GM19372 (cell line): ENCODE measurements around the gene RNF223.
"Not testable (repeated sequence)": the region's sequence is repeated elsewhere in the genome, so short reads cannot be mapped to it uniquely, and the experiment has no call there.

Source experiments
- ATAC-seq: cut with Tn5 transposase; IDR thresholded peaks from one replicate; pipeline ENCODE4 v1.9.1; 2021; ENCODE audit warnings: mild to moderate bottlenecking, low read depth, moderate library complexity; ENCODE audit not compliant: unreplicated experiment

RNF223 gene

DNA sequence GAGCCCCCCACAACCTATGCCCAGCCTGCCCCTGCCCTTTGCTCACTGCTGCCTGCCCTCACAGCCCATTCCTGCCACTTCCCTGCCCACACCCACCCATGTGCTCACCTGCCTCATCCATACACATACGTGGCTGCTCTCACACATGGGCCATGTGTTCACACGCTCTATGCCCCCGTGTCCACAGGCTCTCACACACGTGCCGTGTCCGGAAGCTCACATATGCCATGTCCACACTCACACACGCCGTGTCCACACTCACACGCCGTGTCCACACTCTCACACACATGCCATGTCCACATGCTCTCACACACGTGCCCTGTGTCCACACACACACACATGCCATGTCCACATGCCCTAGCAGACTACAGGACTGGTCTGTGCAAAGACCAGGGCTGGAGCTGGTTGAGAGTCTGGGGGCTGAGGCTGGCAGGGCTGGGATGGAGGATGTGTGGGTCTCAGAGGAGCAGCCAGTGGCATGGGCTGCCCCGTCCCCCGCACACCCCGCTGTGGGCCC lies 583 bp upstream of the RNF223 start:
- no peak for ATAC-seq

DNA sequence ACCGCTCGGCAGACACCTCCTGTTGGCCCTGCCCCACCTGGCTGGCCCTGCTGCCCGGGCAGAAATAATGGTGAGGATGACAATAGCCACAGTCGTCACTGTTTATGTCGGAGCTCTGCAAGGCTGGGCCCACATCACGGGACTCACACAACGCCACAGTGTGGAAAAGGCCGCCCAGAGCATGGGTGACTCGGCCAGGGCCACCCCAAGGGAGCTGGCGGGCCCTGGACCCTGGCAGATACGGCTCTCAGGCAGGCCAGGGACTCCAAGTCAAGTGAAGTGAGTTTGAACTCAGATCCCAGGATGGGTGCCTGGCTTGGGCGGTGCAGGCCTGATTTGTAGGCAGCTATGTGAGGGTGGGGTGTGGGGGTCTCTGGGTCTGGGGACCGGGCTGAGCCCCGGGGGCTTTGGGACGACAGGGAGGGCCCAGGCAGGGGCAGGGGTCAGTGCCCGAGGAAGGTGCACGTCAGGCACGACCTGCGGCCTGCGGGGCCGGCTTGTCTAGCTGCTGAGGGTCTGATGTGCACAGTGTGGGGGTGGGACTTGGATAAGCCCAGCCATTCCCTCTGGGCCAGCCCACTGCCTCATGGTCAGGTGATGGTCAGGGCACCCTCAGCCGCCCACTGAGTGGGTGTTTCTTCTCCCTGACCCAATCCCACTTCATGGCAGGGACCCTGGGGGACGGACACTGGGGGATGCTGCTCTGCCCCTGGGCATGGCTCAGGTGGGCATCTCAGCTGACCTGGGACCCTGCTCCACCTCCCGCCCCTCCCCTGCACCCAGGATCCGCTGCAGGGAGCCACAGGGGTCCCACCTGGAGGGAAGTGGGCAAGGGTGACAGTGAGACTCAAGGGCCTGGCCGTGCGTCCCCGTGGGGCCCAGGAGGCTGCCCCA lies 1.0 kb downstream of the RNF223 start:
- no peak for ATAC-seq

DNA sequence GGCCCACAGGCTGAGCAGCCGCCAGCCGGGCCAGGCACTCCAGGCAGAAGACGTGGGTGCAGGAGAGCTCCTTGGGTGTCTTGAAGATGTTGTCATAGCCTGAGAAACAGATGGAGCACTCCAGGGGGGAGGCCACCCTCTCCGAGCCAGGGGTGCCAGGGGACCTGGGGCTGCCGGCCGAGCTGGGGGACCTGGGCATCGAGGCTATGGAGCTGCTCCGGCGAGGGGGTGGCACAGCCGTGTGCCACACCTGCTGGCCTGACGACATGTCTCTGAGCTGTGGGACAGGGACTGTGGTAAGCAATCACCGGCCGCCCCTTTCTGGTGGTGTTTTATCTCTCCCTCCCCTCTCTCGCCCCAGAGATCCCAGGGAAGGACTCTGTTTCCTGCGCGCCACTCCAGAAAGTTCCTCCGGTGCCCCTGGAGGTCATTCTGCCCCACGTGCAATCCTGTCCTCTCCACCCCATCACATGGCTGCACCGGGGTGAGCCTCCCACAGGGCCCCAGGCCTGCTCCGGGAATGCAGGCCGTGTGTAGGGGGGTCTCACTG lies 1.7 kb downstream of the RNF223 start:
- no peak for ATAC-seq

DNA sequence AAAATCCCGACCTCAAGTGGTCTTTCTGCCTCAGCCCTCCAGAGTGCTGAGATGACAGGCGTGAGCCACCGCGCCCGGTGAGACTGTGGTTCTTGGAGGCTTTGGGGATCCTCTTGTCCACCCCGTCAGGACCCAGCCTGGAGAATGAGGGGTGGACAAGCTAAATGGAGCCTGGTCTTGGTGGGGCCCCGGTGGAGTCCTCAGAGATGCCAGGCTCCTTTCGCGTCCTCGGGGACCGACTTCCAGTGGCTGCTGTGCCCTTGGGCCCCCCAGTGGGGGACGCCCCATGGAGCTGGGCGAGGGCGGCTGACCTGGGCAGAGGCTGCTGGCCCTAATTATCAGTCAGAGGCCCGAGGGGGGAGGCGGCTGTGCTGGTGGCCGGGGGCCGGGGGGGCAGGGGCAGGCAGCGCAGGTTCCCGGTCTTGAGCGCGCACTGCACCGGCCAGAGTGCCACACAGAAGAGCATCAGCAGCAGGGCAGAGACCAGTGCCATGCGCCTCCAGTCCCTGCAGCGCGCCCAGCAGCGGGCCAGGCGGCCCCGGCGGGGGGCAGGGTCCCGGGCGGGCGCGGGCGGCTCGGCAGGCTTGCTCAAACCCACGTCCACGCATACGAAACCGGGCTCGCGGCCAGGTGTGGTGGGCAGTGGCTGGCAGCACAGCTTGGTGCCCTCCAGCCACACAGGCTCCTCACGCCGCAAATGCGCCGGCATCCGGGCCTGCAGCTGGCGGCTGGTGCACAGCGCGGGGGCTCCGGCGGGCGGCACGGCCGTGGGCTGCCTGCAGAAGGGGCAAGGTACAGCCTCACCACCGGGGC lies 2.4 kb downstream of the RNF223 start:
- ATAC-seq = no peak

DNA sequence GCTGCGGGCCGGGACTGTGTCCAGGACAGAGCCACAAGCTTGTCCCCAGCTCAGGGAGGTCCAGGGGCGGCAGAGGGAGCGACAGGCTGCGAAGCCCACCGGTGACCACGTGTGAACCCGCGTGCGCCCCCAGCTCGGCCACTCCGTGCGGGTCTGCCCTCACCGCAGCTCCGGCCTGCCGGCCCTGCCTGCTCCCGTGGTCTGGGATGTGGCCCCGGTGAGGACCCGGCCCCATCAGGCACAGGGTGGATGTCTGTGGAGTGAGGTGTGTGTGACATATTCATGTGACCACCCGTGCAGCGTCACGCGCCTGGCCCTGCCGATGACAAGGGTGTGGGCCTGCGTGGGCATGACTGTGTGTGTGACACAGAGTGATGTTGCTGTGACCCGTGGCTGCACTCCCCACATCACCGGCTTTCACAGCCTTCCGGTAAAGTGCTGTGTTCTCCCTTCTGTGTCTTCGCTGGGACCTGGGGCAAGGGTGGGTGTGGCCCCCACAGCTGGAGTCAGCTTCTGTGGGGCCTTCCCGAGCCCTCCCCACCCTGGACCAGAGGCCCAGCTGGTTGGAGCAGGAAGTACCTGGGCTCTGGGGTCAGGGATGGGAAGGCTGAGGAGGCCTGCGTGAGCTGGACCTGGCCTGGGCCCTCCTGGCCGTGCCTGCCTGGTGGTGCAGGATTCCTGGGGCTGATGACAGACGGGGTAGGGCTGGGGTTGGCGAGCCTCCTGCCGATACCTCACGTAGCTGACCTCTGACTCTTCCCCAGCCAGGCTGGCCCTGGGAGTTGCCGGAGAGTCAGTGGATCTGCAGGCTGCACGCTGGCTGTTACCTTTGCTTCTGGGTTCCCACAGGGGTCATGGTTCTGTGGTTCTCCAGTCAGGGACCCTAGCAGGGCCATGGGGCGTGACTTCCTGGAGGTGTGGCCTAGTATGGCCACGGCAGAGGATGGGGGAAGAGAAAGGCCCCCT lies 4.1 kb downstream of the RNF223 start:
- peak; percentile 4 for ATAC-seq

DNA sequence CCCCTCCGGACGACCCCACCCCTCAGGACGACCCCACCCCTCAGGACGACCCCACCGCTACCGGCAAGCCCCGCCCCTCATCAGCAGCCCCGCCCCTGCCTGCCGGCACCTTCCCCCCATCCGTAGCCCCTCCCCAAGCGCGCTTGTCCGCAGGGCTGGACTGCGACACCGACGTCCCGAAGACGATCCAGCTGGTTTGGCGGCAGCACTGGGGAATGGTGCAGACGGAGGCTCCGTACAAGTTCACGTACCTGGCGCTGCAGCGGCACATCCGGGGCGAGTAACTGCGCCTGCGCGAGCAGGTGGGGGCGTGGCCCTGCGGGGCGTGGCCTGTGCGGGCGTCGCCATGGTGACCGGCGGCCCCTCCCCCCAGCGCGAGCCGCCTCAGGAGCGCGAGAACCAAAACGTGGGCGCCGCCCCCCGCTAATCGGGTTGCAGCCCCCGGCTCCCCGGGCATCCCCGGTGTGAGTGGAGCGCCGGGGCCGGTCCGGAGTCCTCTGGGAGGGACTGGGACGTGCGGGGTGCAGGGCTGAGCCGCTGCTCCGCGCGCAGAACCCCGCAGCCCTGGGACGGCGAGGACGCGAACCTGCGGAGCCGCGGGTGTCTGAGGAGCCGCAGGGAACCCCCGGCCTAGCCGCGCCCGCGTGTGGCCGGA lies 4.9 kb downstream of the RNF223 start:
- ATAC-seq = peak; percentile 50

DNA sequence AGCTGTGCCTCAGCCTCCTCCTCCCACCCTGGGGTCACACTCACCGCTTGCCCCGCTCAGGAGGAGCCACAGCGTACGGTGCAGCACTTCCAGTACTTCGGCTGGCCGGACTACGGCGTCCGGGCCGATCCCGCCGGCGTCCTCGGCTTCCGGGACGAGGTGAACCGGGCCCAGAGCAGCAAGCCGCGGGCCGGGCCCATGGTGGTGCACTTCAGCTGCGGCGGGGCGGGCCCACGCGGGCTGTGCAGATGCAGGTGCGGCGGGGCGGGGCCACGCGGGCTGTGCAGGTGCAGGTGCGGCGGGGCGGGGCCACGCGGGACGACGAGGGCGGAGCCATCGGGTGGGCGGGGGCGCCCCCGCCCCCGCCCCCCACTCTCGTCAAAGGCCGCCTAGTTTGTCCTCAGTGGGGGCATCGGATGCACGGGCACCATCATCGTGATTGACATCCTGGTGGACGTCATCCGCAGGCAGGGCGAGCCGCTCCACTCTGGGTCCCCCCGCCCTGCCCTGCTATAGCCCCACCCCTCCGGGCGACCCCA lies 5.5 kb downstream of the RNF223 start:
- no peak for ATAC-seq

DNA sequence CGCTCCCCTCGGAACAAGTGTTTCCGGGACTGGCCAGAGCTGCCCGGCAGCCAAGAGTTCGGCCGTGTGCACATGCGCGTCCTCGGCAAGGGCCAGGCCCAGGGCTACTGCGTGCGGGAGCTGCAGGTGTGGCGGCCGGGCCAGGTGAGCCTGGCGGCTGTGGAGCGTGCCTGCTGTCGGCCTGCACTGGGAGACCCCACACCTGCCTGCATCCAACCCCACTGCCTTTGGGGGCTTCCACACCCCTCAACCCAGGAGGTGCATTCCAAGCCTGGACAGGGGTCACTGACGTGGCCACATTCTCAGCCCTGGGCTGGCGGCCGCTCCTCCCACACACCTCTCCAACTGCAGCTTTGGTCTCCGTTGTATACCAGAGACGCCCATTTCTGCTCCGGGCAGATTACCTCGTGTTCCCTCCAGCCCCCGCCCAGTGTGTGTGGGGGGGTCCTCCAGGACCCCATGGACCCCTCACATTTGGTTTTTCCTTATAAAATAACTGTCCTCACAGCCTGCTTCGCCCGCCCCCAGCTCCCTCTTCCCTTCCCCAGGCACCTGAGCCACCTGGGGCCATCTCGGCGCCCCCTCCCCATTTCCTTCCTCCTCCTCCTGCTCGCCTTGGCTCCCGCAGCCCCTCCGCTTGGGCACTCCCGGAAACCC lies 6.1 kb downstream of the RNF223 start:
- no peak for ATAC-seq

DNA sequence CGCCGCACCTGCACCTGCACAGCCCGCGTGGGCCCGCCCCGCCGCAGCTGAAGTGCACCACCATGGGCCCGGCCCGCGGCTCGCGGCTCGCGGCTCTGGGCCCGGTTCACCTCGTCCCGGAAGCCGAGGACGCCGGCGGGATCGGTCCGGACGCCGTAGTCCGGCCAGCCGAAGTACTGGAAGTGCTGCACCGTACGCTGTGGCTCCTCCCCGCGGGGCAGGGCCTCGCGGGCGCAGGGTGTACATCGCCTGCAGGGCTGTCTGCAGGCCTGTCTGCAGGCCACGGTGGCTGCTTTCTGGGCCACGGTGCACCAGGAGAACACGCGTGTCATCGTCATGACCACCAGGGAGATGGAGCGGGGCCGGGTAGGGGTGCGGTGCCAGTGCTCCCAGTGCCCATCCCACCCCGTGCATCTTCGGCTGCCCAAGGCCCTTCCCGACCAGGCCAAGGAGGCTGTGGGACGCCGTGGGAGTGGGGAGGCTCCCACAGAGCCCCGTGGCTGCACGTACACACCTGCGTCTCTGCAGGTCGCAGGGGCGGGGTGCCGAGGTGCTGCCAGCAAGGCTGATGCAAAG lies 6.7 kb downstream of the RNF223 start:
- no peak for ATAC-seq

DNA sequence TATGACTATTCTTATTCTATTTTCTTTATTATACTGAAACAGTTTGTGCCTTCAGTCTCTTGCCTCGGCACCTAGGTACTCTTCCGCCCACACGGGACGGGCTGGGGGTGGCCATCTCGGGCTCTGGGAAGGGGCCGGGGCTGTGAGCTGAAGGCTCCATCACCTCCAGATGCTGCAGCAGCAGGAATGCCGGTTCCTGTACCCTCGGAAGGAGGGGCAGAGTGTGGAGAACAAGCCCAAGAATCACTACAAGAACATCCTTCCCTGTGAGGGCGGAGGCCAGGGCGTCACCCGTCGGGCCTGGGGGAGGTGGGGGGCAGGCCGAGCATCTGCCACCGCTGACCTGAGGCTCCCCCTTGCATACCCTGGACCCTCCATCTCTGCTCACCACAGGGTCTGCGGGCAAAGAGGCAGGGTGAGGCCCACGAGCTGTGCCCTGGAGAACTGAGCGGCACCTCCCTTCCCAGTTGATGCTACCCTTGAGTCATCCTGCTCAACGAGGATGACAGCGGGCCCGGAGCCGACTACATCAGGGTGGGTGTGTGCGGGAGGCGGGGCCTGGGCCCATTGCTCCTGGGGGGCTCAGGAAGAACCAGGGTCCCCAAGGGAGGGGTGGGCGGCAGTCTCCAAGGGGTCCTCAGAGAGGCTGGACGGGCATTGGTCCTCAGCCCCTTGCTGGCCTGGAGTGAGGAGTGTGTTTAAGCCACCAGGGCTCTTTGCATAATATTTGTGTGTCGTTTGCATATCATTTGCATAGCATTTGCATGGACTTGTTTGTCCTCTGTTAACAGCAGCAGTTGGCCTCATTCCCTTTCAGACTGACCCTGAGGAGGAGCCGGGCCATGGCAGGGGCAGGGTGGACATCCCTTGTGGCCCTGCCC lies 7.5 kb downstream of the RNF223 start:
- ATAC-seq = no peak

DNA sequence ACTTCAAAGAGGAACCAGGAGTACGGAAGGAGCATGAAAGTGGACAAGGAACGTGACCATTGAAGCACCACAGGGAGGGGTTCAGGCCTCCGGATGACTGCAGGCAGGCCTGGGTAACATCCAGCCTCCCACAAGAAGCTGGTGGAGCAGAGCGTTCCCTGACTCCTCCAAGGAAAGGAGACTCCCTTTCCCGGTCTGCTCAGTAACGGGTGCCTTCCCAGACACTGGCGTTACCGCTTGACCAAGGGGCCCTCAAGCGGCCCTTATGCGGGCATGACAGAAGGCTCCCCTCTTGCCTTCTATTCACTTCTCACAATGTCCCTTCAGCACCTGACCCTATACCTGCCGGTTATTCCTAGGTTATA lies 8.2 kb downstream of the RNF223 start:
- not testable (repeated sequence) for ATAC-seq

DNA sequence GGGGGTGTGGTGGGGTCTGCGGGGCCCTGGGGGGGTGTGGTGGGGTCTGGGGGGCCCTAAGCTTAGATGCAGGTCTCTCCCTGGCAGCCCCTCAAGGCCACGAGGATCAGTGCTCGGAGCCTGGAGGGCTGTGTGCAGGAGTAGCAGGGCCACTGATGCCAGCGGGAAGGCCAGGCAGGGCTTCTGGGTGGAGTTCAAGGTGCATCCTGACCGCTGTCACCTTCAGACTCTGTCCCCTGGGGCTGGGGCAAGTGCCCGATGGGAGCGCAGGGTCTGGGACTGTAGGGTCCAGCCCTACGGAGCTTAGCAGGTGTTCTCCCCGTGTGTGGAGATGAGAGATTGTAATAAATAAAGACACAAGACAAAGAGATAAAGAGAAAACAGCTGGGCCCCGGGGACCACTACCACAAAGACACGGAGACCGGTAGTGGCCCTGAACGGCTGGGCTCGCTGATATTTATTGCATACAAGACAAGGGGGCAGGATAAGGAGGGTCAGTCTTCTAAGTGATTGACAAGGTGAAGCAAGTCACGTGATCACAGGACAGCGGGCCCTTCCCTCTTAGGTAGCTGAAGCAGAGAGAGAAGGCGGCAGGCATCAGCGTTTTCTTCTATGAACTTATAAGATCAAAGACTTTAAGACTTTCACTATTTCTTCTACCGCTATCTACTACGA lies 8.7 kb downstream of the RNF223 start:
- ATAC-seq = no peak

DNA sequence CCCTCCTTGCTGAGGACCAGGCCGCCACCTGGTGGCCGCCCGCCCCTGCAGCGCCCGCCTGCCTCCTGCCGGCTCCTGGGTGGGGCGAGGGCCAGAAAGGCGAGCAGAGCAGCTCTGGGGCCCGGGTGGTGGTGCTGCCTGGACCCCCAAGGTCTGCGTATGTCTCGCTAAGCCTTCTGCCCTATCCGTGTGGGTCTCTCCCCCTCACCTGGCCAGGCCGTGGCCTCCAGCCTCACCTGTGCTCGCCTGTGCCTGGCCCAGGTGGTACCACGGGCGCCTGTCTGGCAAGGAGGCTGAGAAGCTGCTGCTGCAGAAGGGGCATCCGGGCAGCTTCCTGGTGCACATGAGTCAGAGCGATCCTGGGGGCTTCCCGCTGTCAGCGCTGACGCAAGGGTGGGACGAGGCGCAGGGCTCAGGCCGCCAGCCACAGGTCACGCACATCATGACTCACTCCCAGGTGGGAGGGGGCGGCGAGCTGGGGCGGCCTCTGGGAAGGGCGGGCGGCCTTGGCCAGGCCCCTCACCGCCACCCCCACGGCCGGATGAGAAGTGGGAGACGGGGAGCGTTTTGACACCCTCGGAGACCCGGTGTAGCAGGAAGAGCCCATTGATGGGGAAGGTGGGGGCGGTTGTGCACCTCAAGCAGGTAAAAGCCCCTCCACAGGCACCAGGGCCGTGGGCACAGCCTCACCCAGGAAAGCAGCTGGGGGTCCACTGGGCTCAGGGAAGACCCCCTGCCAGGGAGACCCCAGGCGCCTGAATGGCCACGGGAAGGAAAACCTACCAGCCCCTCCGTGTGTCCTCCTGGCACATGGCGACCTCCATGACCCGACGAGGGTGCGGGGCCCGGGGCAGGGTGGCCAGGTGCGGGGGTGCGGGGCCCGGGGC lies 9.9 kb downstream of the RNF223 start:
- ATAC-seq = no peak

DNA sequence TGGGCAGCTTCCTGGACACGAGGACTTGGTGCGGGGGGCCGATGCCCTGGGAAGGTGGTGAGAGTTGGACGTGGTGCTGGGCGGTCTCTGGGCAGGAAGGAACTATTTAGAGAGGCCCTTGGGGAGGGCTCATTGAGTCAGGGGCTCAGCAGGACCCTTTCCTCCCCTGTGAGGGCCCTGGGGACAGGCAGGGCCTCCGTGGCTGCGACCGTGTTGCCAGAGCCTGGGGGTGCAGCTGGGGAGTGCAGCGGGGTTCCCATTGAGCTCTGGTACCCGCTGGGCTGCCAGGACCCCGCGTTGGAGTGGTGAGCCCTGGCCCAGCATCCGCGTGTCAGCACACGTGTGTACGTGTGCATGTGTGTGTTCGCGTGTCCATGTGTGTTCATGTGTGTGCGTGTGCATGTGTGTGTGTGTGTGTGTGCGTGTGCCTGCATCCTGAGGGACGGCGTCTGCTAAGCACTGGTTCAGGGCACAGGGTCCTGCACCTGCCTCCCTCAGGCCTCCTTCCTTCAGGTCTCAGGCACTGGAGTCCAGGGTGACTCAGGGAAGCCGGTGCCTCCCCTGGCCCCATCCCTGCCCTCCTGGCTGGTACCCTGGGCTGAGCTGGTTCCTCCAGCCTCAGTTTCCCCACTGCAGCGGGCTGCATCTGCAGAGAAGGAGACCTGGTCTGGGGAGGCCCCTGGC lies 10.7 kb downstream of the RNF223 start:
- ATAC-seq = no peak

DNA sequence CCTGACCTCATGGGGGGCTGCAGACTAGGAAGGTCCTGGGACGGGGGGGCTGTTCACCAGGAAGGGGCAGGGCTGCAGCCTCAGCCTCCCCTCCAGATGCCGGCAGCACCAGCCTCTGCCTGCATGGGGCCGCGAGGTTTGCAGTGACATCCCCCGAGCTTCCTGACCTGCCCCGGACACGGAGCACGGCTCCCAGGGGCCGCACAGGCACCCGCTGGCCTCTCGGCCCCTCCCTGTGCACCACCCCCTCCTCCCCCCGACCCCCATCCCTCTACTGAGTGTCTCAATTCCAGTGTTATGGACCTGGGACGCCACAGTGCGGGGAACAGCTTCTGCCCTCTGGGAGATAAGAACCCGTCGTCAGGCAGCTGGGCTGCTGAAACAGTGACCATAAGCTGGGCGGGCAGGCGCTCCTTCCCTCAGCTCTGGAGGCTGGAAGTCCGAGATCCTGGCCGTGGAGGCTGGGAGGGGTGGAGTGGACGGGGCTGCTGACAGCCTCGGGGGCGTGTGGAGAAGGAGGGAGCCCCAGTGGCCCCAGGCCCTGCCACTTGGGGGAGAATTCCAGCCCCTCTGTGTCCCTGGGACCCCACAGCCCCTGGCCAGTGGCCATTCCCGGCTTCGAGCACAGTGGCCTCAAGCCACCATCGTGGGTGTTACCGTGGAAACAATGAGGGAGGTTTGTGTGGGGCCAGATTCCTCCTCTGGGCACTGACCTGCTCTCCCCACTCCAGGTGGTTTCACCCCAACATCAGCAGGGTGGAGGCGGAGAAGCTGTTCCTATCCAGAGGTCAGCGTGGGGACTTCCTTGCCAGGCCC lies 11.6 kb downstream of the RNF223 start:
- ATAC-seq = no peak
